Fibroblast of peridontal ligament (primary cell): Measurements from ENCODE around the gene CADM4.
A peak's percentile ranks its signal among the peaks of the same experiment; 100 is the strongest.
"Not testable (repeated sequence)": the region's sequence is repeated elsewhere in the genome, so short reads cannot be mapped to it uniquely, and the experiment has no call there.

Experiments
- DNase-seq: peaks from one replicate; pipeline ENCODE4 v3.0.0-alpha.2; 2010; ENCODE audit errors: extremely low read depth

Gene CADM4

GRCh38 chr19:43662487-43662886, 22.8 kb upstream of the CADM4 start:
- no peak for DNase-seq

- no peak for DNase-seq
These were observed 21.3 kb upstream of the CADM4 start for GRCh38 chr19:43660971-43661360.

GRCh38 chr19:43660301-43660970, 20.8 kb upstream of the CADM4 start:
- no peak for DNase-seq

GRCh38 chr19:43658494-43658893, 18.8 kb upstream of the CADM4 start:
- no peak for DNase-seq

- DNase-seq, result no peak
These were observed 18.4 kb upstream of the CADM4 start for GRCh38 chr19:43658001-43658400.

- DNase-seq, result no peak
These were observed 16.8 kb upstream of the CADM4 start for GRCh38 chr19:43656436-43656835.

- no peak for DNase-seq
These were observed 12.9 kb upstream of the CADM4 start for GRCh38 chr19:43652546-43652874.

- peak; percentile 66 for DNase-seq
These were observed 12.3 kb upstream of the CADM4 start for GRCh38 chr19:43651758-43652545.

GRCh38 chr19:43650276-43650675, 10.6 kb upstream of the CADM4 start:
- not testable (repeated sequence) for DNase-seq

- DNase-seq, result no peak
These were observed 9.9 kb upstream of the CADM4 start for GRCh38 chr19:43649514-43649913.

GRCh38 chr19:43648633-43649032, 9.0 kb upstream of the CADM4 start:
- DNase-seq, result no peak

GRCh38 chr19:43644181-43644580, 4.5 kb upstream of the CADM4 start:
- no peak for DNase-seq

- peak; percentile 6 for DNase-seq
These were observed 3.7 kb upstream of the CADM4 start for GRCh38 chr19:43643326-43643725.

- DNase-seq, result no peak
These were observed 2.9 kb upstream of the CADM4 start for GRCh38 chr19:43642531-43642930.

- no peak for DNase-seq
These were observed 1.7 kb upstream of the CADM4 start for GRCh38 chr19:43641333-43641732.

- no peak for DNase-seq
These were observed 741 bp upstream of the CADM4 start for GRCh38 chr19:43640424-43640757.

GRCh38 chr19:43638995-43639518, 593 bp downstream of the CADM4 start:
- no peak for DNase-seq

GRCh38 chr19:43638214-43638994, 1.2 kb downstream of the CADM4 start:
- DNase-seq, result no peak

- DNase-seq, result no peak
These were observed 3.4 kb downstream of the CADM4 start for GRCh38 chr19:43636121-43636683.

GRCh38 chr19:43635561-43635940, 4.1 kb downstream of the CADM4 start:
- not testable (repeated sequence) for DNase-seq

- DNase-seq, result peak; percentile 26
These were observed 4.6 kb downstream of the CADM4 start for GRCh38 chr19:43634872-43635560.

- DNase-seq, result no peak
These were observed 5.2 kb downstream of the CADM4 start for GRCh38 chr19:43634506-43634871.
